Limb (tissue), 2 donors: Measurements from ENCODE around the gene TMEM179B.
A peak's percentile ranks its signal among the peaks of the same experiment; 100 is the strongest.

Source experiments
- DNase-seq, 2 donors: peaks; one replicate each; pipeline ENCODE4 v3.0.0-alpha.2; 2016; ENCODE audit errors: extremely low spot score in 2 of 2

TMEM179B gene

DNA sequence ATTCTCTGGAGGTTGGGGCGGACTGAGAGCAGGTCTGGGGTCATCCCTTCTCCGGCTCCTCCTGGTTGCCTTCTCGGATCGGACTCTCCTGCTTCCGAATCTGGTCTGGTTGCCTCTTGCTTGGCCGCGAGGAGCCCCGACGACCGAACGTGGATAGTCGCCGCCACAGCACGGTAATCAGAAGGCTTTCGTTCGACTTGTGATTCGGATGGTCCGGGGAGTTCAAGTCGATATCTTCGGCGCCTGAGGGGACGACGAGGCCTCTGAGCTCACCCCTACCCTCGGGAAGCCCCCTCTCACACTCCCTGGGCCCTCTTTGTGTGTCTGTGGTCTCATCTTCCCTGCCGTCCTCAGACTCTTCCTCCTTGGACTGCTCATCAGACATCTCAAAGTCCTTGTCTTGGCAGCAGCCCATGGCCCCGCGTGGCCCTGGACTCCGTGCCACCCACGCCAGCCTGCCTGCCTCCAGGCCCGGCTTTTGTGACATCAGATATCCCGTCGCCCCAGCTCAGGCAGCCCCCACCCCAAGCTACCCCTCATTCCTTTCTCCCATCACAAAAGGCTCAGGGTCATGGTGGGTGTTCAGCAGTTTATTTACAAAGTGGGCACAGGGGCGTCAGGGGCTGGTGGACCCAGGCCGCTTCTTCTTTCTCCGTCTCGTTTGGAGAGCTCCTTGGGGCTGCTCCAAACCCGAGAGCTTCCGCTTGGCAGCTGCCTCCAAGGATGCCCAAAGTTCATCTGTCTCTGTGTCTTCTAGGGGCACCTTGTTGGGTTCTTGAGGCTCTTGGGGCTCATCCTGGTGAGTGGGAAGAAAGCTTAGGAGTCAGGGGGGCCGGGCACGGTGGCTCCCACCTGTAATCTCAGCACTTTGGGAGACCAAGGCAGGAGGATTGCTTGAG lies 45.4 kb downstream of the TMEM179B start, which contains the start of gene TEX54:
Gene TEX54 (minus strand): TSS at position 506 of the 899 bp plus-strand sequence.
- no peak for DNase-seq

DNA sequence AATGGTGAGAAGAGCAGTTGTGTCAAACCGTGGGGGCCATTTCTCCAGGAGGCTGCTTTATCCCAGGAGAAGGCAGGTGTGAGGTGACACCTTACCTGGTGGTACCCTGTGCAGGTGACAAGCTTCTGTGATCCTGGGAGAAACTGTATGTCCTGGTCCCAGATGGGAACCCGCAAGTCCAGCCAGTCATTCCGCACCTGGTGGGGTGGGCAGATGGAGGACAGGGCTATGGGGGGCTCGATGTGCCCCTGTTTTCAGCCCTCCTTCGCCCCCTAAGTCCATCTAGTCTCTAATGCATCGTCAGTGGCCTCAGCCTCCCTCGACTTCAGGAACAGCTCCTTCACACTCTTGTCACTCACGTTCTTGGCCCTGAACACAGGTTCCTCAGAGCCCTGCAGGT lies 48.1 kb downstream of the TMEM179B start:
- no peak for DNase-seq

DNA sequence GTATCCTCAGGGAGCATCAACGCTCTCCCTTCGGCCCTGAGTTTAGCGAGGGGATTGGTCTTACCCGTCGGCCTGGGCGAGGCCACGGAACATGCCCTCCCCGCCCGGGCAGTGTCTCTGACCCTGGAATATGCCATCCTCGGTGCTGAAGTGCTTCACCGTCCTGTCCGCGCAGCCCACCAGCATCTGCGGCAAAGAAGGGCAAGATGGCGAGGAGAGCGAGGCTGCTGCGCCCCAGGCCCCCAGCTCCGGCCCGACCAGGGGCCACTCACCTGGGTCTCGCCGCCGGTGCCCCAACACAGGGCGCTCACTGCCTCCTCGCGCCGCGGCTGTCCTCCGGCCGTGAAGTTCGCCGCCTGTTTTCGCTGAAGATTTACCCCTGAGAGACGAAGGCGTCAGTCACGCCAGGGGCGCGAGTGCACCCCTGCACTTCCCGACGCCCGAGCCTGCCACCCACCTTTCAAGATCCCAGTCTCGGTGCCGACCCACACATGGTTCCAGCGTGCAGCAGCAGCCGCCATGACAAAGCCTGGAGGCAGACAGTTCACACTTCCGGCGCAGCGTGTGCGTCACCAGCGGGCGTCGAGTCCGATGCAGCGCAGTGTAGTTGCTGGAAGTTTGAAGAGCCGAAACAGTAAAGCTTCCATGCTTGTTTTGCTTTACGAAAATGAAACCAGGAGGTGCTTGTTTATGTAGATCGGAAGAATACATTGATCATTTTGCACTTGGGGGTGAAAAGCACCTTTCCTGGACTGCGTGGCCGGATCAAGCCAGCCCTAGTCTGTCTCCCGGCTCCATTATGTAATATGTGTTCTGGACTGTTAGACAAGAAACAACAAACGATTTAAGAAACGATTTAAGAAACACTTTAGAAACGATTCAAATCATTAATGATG lies 52.1 kb downstream of the TMEM179B start, which contains the start of gene WDR74:
Gene WDR74 (minus strand): TSS at position 541 of the 896 bp plus-strand sequence. CDS start 20 bp downstream, at position 521.
- DNase-seq = peak; percentile 93 to 96
